HG03378 (cell line): Measurements from ENCODE around the gene ABHD2.
A peak's percentile ranks its signal among the peaks of the same experiment; 100 is the strongest.

ENCODE experiments used
- ATAC-seq: cut with Tn5 transposase; IDR thresholded peaks from one replicate; pipeline ENCODE4 v1.9.1; 2021; ENCODE audit warnings: mild to moderate bottlenecking, moderate library complexity; ENCODE audit not compliant: unreplicated experiment

Gene ABHD2

DNA sequence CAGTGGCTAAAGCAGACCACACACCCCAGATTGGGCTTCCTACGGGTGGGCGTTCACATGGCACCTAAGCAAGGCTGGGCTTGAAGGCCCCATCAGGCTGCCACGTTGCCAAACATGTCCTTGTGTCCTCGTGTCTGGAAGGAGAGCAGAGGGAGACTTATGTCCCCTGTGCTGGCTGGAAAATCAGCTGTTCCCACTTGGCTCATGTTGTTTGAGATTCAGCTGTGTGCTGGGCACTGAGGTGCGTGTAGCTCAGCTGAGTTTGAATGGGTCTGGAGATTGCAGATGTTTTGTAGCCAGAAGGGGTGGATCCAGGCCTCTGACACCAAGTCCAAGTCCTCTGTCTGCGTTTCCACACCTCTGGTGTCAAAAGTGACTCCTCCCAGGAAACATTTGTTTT, 98.5 kb downstream of the ABHD2 start:
- ATAC-seq = no peak

- no peak for ATAC-seq
Observed at GRCh38 chr15:89187301-89187985, 99.2 kb downstream of the ABHD2 start.

GRCh38 chr15:89187986-89188514, 99.8 kb downstream of the ABHD2 start:
- ATAC-seq = no peak

GRCh38 chr15:89192136-89192535, 103.9 kb downstream of the ABHD2 start:
- ATAC-seq = no peak

DNA sequence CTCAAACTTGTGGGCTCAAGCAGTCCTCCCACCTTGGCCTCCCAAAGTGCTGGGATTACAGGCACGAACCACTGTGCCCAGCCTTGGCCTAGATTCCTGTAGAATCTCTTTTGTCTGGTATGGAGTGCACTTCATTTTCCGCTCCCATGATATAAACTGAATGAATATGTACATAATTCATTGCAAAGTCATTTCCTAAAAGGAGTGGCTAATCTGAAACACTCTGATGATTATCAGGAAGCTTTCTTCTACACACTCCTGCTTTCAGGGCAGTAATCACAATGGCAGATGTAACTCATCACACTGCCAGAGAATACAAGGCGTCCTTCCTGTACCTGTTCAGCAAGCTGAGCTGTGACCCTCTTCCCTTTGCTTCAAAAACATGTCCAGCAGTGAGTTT, 104.5 kb downstream of the ABHD2 start:
- no peak for ATAC-seq

DNA sequence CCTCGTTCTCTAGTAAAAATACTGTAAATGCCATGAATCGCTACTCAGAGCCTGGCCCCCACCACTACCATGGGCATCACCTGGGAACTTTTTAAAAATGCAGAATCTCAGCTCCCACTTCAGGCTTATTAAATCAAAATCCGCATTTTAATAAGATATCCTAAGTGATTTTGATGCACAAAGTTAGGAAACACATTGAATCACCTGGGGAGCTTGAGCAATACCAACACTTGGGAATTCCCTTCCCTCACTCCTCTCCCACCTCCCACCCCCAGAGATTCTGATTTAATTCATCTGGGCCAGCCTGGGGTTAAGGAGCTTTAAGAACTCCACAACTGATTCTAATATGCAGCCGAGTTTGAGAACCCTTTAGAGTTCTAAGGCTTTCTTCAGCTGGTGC, 106.4 kb downstream of the ABHD2 start:
- ATAC-seq = no peak

DNA sequence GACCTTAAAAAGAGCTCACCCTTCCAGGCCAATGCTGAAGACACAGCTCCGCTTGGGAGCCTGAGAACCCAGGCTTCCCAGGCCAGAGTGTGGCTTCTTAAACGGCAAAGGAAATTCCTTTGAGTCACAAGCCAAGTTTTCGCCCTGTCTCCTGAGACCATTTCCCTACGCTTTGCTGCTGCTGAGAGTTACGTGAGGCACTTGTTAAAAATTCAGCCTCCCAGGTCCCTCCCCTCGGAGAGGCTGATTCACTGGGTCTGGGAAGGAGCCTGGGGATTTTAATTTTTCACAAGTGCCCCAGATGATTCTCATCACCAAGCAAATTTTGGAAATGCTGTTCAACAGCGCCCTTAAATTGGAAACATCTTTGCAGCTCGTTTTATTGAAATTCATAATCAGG, 107.6 kb downstream of the ABHD2 start:
- ATAC-seq = no peak

DNA sequence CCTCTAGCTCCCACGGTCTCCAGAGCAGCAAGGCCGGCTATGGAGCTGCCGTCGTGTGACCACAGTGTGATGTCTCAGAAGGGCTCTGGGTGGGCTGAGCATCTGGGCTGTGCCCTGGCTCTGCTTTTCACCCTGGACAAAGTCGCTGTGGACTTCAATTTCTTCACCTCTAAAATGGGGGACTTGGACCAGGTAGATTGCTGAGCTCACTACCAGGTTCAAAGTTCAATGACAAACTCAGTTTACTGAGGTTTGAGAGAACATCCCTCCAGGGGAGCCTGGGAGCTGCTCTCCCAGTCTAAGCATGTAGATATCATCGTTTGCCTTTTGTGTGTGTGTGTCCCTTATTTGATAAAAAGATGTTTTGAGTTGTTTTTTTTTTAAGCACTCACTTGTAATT, 108.0 kb downstream of the ABHD2 start:
- no peak for ATAC-seq

GRCh38 chr15:89196994-89197393, 108.7 kb downstream of the ABHD2 start:
- no peak for ATAC-seq

DNA sequence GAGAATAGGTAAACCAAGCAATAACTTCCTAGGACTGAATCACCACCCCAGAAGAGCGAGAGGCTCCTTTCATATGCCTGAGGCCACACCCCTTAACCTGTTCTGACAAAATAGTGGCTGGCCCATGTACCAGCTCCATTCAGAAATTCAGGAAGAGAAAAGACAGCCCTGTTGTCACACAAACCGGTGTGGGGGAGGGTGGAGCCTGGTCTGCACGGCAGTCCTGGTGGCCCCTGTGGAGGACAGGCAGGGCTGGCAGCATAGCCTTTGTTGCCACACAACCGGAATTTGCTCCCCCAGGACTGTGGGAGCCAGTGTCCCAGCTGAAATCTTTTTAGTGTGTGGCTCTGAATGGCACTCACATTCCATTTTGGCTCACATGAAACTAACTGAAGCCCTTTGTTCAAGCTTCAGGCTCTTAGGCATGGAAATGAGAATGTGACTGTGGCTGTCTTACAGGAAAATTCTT, 109.3 kb downstream of the ABHD2 start:
- ATAC-seq = no peak

- ATAC-seq = no peak
Observed at GRCh38 chr15:89198196-89198595, 109.9 kb downstream of the ABHD2 start.

DNA sequence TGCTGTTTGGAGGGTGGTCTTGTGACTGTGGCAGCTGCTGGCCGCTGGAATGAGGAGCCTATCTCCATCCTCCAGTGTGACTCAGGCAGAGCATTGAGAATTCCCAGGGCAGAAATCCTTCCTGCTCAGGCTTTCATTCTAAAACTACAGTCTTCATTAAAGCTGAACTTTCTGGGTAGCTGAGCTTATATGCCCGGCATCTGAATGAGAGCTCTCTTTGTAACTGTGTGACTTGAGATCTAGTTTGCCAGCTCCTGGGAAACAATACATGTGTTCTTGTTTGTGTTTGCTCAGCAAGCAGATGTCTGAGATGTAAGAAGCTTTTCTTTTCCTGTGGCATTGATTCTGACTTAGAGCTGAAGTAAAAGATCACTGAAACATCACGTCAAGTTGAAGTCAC, 110.7 kb downstream of the ABHD2 start:
- no peak for ATAC-seq

DNA sequence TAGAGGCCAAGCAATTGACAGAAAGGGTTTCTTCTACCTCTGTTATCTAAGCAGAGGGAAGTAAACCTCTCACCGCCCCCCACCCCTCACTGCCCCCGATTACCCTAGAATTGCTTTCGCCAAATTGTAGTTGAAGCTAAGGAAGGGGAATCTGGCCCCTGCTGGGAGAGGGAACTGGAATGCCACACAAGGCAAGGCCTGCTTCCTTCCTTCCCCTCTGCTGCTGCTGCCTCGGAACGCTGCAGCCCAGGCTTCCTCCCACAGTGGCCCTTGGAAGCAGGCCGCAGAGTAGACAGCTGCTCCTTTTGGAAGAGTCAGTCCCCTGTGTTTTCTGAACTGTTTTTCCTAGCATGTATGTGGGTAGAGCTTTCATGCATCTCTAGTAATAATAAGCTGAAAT, 111.5 kb downstream of the ABHD2 start:
- no peak for ATAC-seq

GRCh38 chr15:89200182-89200581, 111.9 kb downstream of the ABHD2 start:
- ATAC-seq = no peak

GRCh38 chr15:89201465-89202005, 113.3 kb downstream of the ABHD2 start:
- no peak for ATAC-seq

GRCh38 chr15:89203705-89204273, 115.5 kb downstream of the ABHD2 start:
- ATAC-seq = peak; percentile 46

DNA sequence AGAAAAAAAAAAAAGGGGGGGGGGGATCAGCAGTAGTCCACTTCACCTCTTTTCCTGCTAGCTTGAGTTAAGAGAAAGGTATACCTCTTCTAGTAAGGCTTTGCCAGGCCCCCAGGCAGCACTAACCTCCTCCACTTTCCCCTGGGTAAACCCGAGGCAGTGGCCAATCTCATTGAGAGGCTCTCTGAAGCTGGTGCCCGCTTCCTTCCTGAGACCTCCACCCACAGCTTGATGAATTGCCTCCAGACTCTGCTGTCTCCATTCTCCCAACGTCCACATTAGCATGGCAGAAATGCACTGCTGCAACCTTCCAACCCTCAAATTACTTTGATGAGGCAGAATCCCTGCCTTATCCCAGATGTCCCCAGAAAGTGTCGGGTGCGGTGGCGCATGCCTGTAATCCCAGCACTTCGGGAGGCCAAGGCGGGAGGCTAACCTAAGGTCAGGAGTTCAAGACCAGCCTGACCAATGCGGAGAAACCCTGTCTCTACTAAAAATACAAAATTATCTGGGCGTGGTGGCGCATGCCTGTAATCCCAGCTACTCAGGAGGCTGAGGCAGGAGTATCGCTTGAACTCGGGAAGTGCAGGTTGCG, 117.8 kb downstream of the ABHD2 start:
- no peak for ATAC-seq

GRCh38 chr15:89206908-89207331, 118.7 kb downstream of the ABHD2 start:
- peak; percentile 54 for ATAC-seq

- no peak for ATAC-seq
Observed at GRCh38 chr15:89208256-89208655, 120.0 kb downstream of the ABHD2 start.

GRCh38 chr15:89209057-89209456, 120.8 kb downstream of the ABHD2 start:
- no peak for ATAC-seq

- ATAC-seq = no peak
Observed at GRCh38 chr15:89211678-89212170, 123.5 kb downstream of the ABHD2 start.

DNA sequence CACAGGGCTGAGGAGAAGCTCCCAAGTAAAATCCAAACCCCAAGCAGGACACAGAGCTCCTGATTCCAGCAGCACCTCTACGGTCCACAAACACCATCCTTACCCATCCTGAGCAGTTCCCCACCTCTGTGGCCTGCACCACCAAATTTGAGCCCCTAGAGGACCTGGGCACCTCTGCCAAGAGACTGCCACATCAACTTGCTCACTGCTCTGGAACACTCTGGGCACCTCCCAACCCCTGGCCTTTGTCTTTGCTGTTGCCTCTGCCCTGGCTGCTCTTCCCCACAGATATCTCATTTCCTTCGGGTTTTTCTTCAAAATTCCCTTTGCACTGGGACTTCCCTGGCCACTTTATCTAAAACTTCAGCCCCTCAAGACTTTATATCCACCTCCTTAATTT, 127.4 kb downstream of the ABHD2 start:
- ATAC-seq = no peak
